SK-N-SH treated with all-trans-retinoic acid at 6 μM for 48 hours (cell line): ENCODE data around the gene FLT3.

Experiments
- ATAC-seq: fragments of 200-7000 bp; cut with Tn5 transposase; 3 replicates; pipeline ENCODE4 v1.9.1; 2020; ENCODE audit warnings: mild to moderate bottlenecking, moderate library complexity
- ARNTL ChIP-seq: fragments of 450-650 bp; formaldehyde crosslinking; IDR thresholded peaks from 2 replicates; pipeline ENCODE4 v1.5.0; 2020; ENCODE audit warnings: low read depth, mild to moderate bottlenecking, moderate library complexity, borderline replicate concordance
- BACH2 ChIP-seq: fragments of 250-450 bp; sonication (Bioruptor Pico); IDR thresholded peaks from 2 replicates; pipeline ENCODE4 v1.9.0; 2021; ENCODE audit warnings: mild to moderate bottlenecking, borderline replicate concordance
- CSDC2 ChIP-seq: fragments of 250-450 bp; sonication (Bioruptor Pico); IDR thresholded peaks from 2 replicates; pipeline ENCODE4 v1.5.0; 2020; ENCODE audit warnings: mild to moderate bottlenecking, moderate library complexity
- CSRNP3 ChIP-seq: fragments of 250-450 bp; sonication (Bioruptor Pico); IDR thresholded peaks from 2 replicates; pipeline ENCODE4 v1.5.1; 2021; ENCODE audit warnings: mild to moderate bottlenecking, moderate library complexity
- ESRRG ChIP-seq: fragments of 250-450 bp; sonication (Bioruptor Pico); IDR thresholded peaks from 2 replicates; pipeline ENCODE4 v1.6.1; 2021; ENCODE audit warnings: mild to moderate bottlenecking
- GLIS3 ChIP-seq: fragments of 250-450 bp; sonication (Bioruptor Pico); IDR thresholded peaks from 2 replicates; pipeline ENCODE4 v1.5.0; 2020; ENCODE audit warnings: mild to moderate bottlenecking, moderate library complexity
- ISL1 ChIP-seq: fragments of 250-450 bp; sonication (Bioruptor Pico); IDR thresholded peaks from 2 replicates; pipeline ENCODE4 v2.1.2; 2022; ENCODE audit warnings: mild to moderate bottlenecking, moderate library complexity
- OSR1 ChIP-seq: fragments of 250-450 bp; sonication (Bioruptor Pico); IDR thresholded peaks from 2 replicates; pipeline ENCODE4 v1.8.0; 2022; ENCODE audit warnings: moderate library complexity, mild to moderate bottlenecking, inconsistent platforms
- PATZ1 ChIP-seq: fragments of 250-450 bp; sonication (Bioruptor Pico); IDR thresholded peaks from 2 replicates; pipeline ENCODE4 v1.8.0; 2020; ENCODE audit warnings: mild to moderate bottlenecking, moderate library complexity, borderline replicate concordance
- POU6F1 ChIP-seq: fragments of 250-450 bp; sonication (Bioruptor Pico); IDR thresholded peaks from 2 replicates; pipeline ENCODE4 v1.8.0; 2021; ENCODE audit warnings: low read depth, mild to moderate bottlenecking, moderate library complexity, borderline replicate concordance
- PPARA ChIP-seq: fragments of 250-450 bp; sonication (Bioruptor Pico); IDR thresholded peaks from 2 replicates; pipeline ENCODE4 v1.5.0; 2020; ENCODE audit warnings: mild to moderate bottlenecking, borderline replicate concordance
- RARB ChIP-seq: fragments of 250-450 bp; sonication (Bioruptor Pico); IDR thresholded peaks from 2 replicates; pipeline ENCODE4 v1.8.0; 2021; ENCODE audit warnings: mild to moderate bottlenecking, moderate library complexity
- SNAI2 ChIP-seq: fragments of 250-450 bp; sonication (Bioruptor Pico); IDR thresholded peaks from 2 replicates; pipeline ENCODE4 v1.5.0; 2020; ENCODE audit warnings: mild to moderate bottlenecking, moderate library complexity
- TOX ChIP-seq: fragments of 250-450 bp; sonication (Bioruptor Pico); IDR thresholded peaks from 2 replicates; pipeline ENCODE4 v1.8.0; 2021; ENCODE audit warnings: mild to moderate bottlenecking, moderate library complexity, borderline replicate concordance
- TSHZ2 ChIP-seq: fragments of 250-450 bp; sonication (Bioruptor Pico); IDR thresholded peaks from 2 replicates; pipeline ENCODE4 v1.5.0; 2020; ENCODE audit warnings: mild to moderate bottlenecking, moderate library complexity
- ZC3H10 ChIP-seq: fragments of 250-450 bp; sonication (Bioruptor Pico); IDR thresholded peaks from 2 replicates; pipeline ENCODE4 v1.5.1; 2021; ENCODE audit warnings: mild to moderate bottlenecking, moderate library complexity
- ZFP3 ChIP-seq: fragments of 250-450 bp; sonication (Bioruptor Pico); IDR thresholded peaks from 2 replicates; pipeline ENCODE4 v1.5.0; 2020; ENCODE audit warnings: mild to moderate bottlenecking, moderate library complexity
- ZFP30 ChIP-seq: fragments of 450-650 bp; formaldehyde crosslinking; IDR thresholded peaks from 2 replicates; pipeline ENCODE4 v1.5.0; 2022; ENCODE audit warnings: mild to moderate bottlenecking, moderate library complexity
- ZNF565 ChIP-seq: fragments of 450-650 bp; formaldehyde crosslinking; conservative IDR thresholded peaks from 2 replicates; pipeline ENCODE4 v1.5.0; 2020; ENCODE audit warnings: low read depth, mild to moderate bottlenecking, moderate library complexity
- ZNF70 ChIP-seq: fragments of 450-650 bp; formaldehyde crosslinking; IDR thresholded peaks from 2 replicates; pipeline ENCODE4 v1.5.0; 2020; ENCODE audit warnings: mild to moderate bottlenecking, moderate library complexity
- ZNF8 ChIP-seq: fragments of 450-650 bp; formaldehyde crosslinking; IDR thresholded peaks from 2 replicates; pipeline ENCODE4 v1.5.0; 2020; ENCODE audit warnings: mild to moderate bottlenecking, moderate library complexity
- TF ChIP-seq, protein P1 (sequence below): fragments of 250-450 bp; sonication (Bioruptor Pico); IDR thresholded peaks from 2 replicates; pipeline ENCODE4 v1.5.1; 2020; ENCODE audit warnings: low read depth, mild to moderate bottlenecking, moderate library complexity

FLT3 gene

GRCh38 chr13:27955014-27955591 is 145.3 kb downstream of the FLT3 start (continued):
- TF ChIP-seq, protein P1, sequence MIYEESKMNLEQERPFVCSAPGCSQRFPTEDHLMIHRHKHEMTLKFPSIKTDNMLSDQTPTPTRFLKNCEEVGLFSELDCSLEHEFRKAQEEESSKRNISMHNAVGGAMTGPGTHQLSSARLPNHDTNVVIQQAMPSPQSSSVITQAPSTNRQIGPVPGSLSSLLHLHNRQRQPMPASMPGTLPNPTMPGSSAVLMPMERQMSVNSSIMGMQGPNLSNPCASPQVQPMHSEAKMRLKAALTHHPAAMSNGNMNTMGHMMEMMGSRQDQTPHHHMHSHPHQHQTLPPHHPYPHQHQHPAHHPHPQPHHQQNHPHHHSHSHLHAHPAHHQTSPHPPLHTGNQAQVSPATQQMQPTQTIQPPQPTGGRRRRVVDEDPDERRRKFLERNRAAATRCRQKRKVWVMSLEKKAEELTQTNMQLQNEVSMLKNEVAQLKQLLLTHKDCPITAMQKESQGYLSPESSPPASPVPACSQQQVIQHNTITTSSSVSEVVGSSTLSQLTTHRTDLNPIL (CRISPR knock-in tag) = no peak

- ATAC-seq = peak; percentile 33
- TF ChIP-seq ISL1 (CRISPR knock-in tag) (no peak), ZNF565 (CRISPR knock-in tag) (no peak), POU6F1 (CRISPR knock-in tag) (no peak), OSR1 (CRISPR knock-in tag) (no peak), CSDC2 (CRISPR knock-in tag) (no peak), TSHZ2 (CRISPR knock-in tag) (no peak), ARNTL (CRISPR knock-in tag) (no peak), PPARA (CRISPR knock-in tag) (no peak), GLIS3 (CRISPR knock-in tag) (no peak), SNAI2 (no peak), CSRNP3 (CRISPR knock-in tag) (no peak), BACH2 (CRISPR knock-in tag) (no peak), ZFP30 (CRISPR knock-in tag) (no peak), ZFP3 (no peak), TOX (CRISPR knock-in tag) (no peak), ZC3H10 (CRISPR knock-in tag) (no peak), ESRRG (CRISPR knock-in tag) (no peak), ZNF8 (CRISPR knock-in tag) (no peak), RARB (CRISPR knock-in tag) (no peak)
- TF ChIP-seq, protein P1 (CRISPR knock-in tag) = no peak
Observed at GRCh38 chr13:27954406-27954851, 145.9 kb downstream of the FLT3 start.

- TF ChIP-seq RARB (CRISPR knock-in tag) = no peak
- TF ChIP-seq ZNF70 (CRISPR knock-in tag) = no peak
- TF ChIP-seq CSDC2 (CRISPR knock-in tag) = no peak
- TF ChIP-seq CSRNP3 (CRISPR knock-in tag) = no peak
- TF ChIP-seq ISL1 (CRISPR knock-in tag) = no peak
- TF ChIP-seq ZNF8 (CRISPR knock-in tag) = no peak
- no peak for TF ChIP-seq PATZ1 (CRISPR knock-in tag)
- TF ChIP-seq, all 23 proteins: peak for 0
- peak; percentile 100 for ATAC-seq
Observed at GRCh38 chr13:27953676-27954405, 146.5 kb downstream of the FLT3 start.
